Mesendoderm (in vitro differentiated cells): Measurements from ENCODE around the gene SEC62.

Experiments used
- DNase-seq: peaks from one replicate; pipeline ENCODE4 v3.0.0; 2013
- H2AK5ac ChIP-seq: 2 replicates; pipeline ENCODE4 v1.6.1; 2013; ENCODE audit warnings: low read length, inconsistent platforms
- H2BK120ac ChIP-seq: 2 replicates; pipeline ENCODE4 v1.6.1; 2013; ENCODE audit warnings: low read depth, mild to moderate bottlenecking, low read length, moderate library complexity, mixed read lengths
- H2BK15ac ChIP-seq: replicated peaks from 2 replicates; pipeline ENCODE4 v1.6.1; 2013; ENCODE audit warnings: low read depth, mild to moderate bottlenecking, moderate library complexity
- H2BK5ac ChIP-seq: 2 replicates; pipeline ENCODE4 v1.6.1; 2013; ENCODE audit warnings: low read length, inconsistent platforms
- H3K18ac ChIP-seq: 2 replicates; pipeline ENCODE4 v1.6.1; 2013; ENCODE audit warnings: mild to moderate bottlenecking, low read length, mixed read lengths
- H3K23ac ChIP-seq: one replicate; pipeline ENCODE4 v1.6.1; 2013; ENCODE audit warnings: low read length
- H3K27ac ChIP-seq: 2 replicates; pipeline ENCODE4 v1.5.1; 2013; ENCODE audit warnings: low read depth, mild to moderate bottlenecking, inconsistent platforms, low read length, moderate library complexity
- H3K27me3 ChIP-seq: 2 replicates; pipeline ENCODE4 v1.6.1; 2013; ENCODE audit warnings: low read length, control low read depth, mild to moderate bottlenecking, inconsistent platforms; ENCODE audit not compliant: insufficient read depth, poor library complexity
- H3K36me3 ChIP-seq: 2 replicates; pipeline ENCODE4 v1.6.1; 2013; ENCODE audit warnings: low read length, inconsistent platforms; ENCODE audit not compliant: control insufficient read depth, insufficient read depth
- H3K4ac ChIP-seq: one replicate; pipeline ENCODE4 v1.6.1; 2013; ENCODE audit warnings: low read depth, mild to moderate bottlenecking, low read length, moderate library complexity
- H3K4me1 ChIP-seq: 2 replicates; pipeline ENCODE4 v1.6.1; 2013; ENCODE audit warnings: low read depth, low read length, inconsistent platforms; ENCODE audit not compliant: control insufficient read depth
- H3K4me2 ChIP-seq: 2 replicates; pipeline ENCODE4 v1.6.1; 2013; ENCODE audit warnings: low read length
- H3K4me3 ChIP-seq: 2 replicates; pipeline ENCODE4 v1.5.1; 2013; ENCODE audit warnings: mild to moderate bottlenecking, low read length
- H3K56ac ChIP-seq: one replicate; pipeline ENCODE4 v1.6.1; 2013; ENCODE audit warnings: low read length
- H3K79me1 ChIP-seq: 2 replicates; pipeline ENCODE4 v1.6.1; 2013; ENCODE audit warnings: low read length, inconsistent platforms
- H3K79me2 ChIP-seq: 2 replicates; pipeline ENCODE4 v1.6.1; 2013; ENCODE audit warnings: mild to moderate bottlenecking, low read length; ENCODE audit not compliant: control insufficient read depth, insufficient read depth
- H3K9ac ChIP-seq: 2 replicates; pipeline ENCODE4 v1.6.1; 2013; ENCODE audit warnings: low read length, inconsistent platforms
- H4K5ac ChIP-seq: one replicate; pipeline ENCODE4 v1.6.1; 2013; ENCODE audit warnings: low read length
- H4K8ac ChIP-seq: one replicate; pipeline ENCODE4 v1.6.1; 2013; ENCODE audit warnings: low read depth, mild to moderate bottlenecking, control low read depth, low read length, moderate library complexity
- WGBS: extraction: QIAGEN DNeasy Blood & Tissue Kit; methylation state at CpG from one replicate; pipeline ENCODE4 v1.1.7; 2013; ENCODE audit warnings: low lambda C conversion rate, missing lambda C conversion rate; ENCODE audit not compliant: insufficient coverage; ENCODE audit errors: extremely low coverage; 5-methylcytosine and 5-hydroxymethylcytosine counted together

The SEC62 gene

DNA sequence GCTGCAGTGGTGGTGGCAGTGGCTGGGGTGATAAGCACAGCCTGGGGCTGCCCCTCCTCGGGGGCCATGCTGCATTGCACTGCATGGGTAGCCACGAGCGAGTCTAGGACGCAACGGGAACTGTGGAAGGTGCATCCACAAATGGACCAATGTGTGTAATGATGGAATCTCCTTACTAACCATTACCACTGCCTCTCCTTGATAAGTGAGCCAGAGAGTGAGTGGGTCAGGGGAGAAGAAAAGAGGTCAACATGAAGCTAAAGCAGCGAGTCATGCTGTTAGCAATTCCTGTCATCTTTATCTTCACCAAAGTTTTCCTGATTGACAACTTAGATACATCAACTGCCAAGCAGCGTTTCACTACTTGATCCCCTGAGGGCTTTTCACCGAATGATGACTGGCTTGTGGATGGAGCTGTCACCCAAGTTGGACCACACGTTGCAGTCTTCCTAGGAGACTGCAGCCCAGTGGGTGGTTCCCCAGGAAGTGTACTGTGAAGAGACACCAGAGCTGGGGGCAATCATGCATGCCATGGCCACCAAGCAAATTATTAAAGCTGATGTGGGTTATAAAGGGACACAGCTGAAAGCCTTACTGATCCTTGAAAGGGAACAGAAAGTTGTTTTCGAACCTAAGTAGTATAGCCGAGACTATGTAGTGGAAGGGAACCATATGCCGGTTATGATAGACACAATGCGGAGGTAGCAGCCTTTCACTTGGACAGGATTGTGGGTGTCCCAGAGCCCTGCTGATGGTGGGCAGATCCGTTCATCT, 34.7 kb upstream of the SEC62 start:
- Histone ChIP-seq H2BK120ac (no peak overlapping the region), H2BK5ac (no peak overlapping the region), H3K27ac (no peak overlapping the region), H4K5ac (no peak overlapping the region), H3K56ac (peak overlapping the region; percentile 19), H3K23ac (no peak overlapping the region), H3K79me2 (no peaks in the 10 kb centered on the region), H4K8ac (no peak overlapping the region), H3K18ac (no peak overlapping the region), H3K4me2 (no peak overlapping the region), H3K9ac (no peak overlapping the region), H3K4me3 (no peak overlapping the region), H3K4ac (no peak overlapping the region), H3K36me3 (no peaks in the 10 kb centered on the region), H3K27me3 (no peaks in the 10 kb centered on the region), H2AK5ac (no peak overlapping the region), H3K79me1 (no peaks in the 10 kb centered on the region), H2BK15ac (no peak overlapping the region), H3K4me1 (no peaks in the 10 kb centered on the region)
- WGBS = no CpG with 5 or more reads among the region's 14 CpGs
- no peak for DNase-seq

DNA sequence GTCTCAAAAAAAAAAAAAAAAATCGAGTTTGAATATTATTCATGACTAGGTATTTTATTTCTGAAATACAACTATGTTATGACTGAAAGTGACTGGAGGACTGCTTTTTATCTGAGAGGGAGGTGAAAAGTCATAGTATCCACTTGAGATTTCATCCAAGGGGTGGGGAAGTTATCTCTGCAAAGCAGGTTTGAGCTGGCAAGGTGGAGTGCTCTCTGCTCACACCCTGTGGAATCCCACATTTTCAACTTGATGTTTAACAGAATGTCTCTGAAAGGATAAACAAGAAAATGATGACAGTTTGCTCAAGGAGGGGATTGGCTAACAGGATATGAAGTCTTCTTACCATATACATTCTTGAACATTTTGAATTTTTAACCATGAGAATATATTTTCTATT, 27.3 kb upstream of the SEC62 start:
- H3K18ac ChIP-seq = no peak overlapping the region
- DNase-seq = no peak
- H3K4me1 ChIP-seq = no peaks in the 10 kb centered on the region
- no peaks in the 10 kb centered on the region for H3K36me3 ChIP-seq
- H2BK120ac ChIP-seq = no peak overlapping the region
- no peak overlapping the region for H3K9ac ChIP-seq
- no peak overlapping the region for H3K4ac ChIP-seq
- H3K4me3 ChIP-seq = no peak overlapping the region
- no peaks in the 10 kb centered on the region for H3K27me3 ChIP-seq
- H2BK5ac ChIP-seq = no peak overlapping the region
- no peak overlapping the region for H4K5ac ChIP-seq
- no peaks in the 10 kb centered on the region for H3K79me1 ChIP-seq
- no peaks in the 10 kb centered on the region for H3K79me2 ChIP-seq
- WGBS = no CpG with 5 or more reads among the region's 1 CpG
- no peak overlapping the region for H3K56ac ChIP-seq
- H4K8ac ChIP-seq = no peak overlapping the region
- no peak overlapping the region for H2BK15ac ChIP-seq
- H3K23ac ChIP-seq = no peak overlapping the region
- no peak overlapping the region for H3K4me2 ChIP-seq
- no peak overlapping the region for H2AK5ac ChIP-seq
- H3K27ac ChIP-seq = no peak overlapping the region

DNA sequence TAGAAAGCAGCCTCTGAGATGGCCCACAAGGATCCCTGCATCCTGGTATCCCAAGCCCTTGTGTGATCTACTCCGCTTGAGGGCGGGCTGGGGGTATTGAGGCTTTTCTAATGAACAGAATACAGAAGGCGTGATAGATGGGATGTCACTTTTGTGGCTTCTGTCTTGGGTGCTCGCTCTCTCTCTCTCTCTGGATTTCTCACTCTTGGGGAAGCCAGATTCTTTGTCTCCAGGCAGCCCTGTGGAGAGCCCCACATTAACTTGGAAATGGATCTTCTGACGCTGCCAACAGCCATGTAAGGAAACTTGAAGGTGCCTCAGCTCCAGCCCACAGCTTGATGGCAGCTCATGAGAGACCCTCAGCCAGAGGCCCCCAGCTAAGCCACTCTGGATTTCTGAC, 26.9 kb upstream of the SEC62 start:
- Histone ChIP-seq H3K27ac (no peak overlapping the region), H3K36me3 (no peaks in the 10 kb centered on the region), H2BK15ac (no peak overlapping the region), H3K23ac (no peak overlapping the region), H2AK5ac (no peak overlapping the region), H3K9ac (no peak overlapping the region), H2BK120ac (no peak overlapping the region), H3K4me3 (no peak overlapping the region), H3K4ac (no peak overlapping the region), H3K18ac (no peak overlapping the region), H3K4me2 (no peak overlapping the region), H3K4me1 (no peaks in the 10 kb centered on the region), H2BK5ac (no peak overlapping the region), H3K79me1 (no peaks in the 10 kb centered on the region), H3K79me2 (no peaks in the 10 kb centered on the region), H3K27me3 (no peaks in the 10 kb centered on the region), H4K5ac (no peak overlapping the region), H3K56ac (no peak overlapping the region), H4K8ac (no peak overlapping the region)
- no peak for DNase-seq
- WGBS = no CpG with 5 or more reads among the region's 5 CpGs

DNA sequence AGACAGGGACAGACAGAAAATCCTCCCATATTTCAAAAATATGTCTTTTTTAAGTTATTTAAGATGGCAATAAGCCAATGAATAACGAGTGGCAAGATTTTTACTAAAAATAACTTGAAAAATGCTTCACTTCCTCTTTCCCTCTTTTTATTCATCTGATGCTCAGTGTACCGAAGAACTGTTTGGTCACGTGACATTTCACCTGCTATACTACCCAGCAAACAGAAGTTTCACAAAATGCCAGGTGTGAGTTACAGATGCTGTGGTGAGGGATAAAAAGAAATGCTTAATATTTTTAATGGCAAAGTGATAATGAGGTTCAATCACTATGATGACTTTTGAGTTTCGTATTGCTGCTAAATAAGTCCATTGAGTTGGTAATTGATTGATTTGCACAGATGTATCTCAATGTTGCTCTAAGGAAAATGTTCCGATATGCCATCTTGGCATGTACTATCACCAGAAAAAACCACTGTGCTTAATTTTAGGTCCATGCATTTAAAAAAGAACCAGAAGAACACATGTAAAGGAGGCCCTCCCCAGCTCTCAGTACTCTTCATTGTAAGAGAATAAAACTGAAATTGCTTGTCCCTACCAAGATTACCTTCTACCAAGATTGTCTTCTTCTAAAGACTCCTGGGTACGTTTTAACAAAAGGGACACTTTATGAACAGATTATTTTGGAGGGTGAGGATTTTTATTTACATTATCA, 26.0 kb upstream of the SEC62 start:
- no CpG with 5 or more reads among the region's 6 CpGs for WGBS
- H3K9ac ChIP-seq = no peak overlapping the region
- no peak overlapping the region for H3K27ac ChIP-seq
- H3K56ac ChIP-seq = no peak overlapping the region
- H3K27me3 ChIP-seq = no peaks in the 10 kb centered on the region
- no peak overlapping the region for H2BK15ac ChIP-seq
- DNase-seq = no peak
- no peak overlapping the region for H4K8ac ChIP-seq
- H3K18ac ChIP-seq = no peak overlapping the region
- no peak overlapping the region for H2BK5ac ChIP-seq
- no peak overlapping the region for H3K4ac ChIP-seq
- no peak overlapping the region for H3K4me3 ChIP-seq
- H4K5ac ChIP-seq = no peak overlapping the region
- H3K79me2 ChIP-seq = no peaks in the 10 kb centered on the region
- H3K36me3 ChIP-seq = no peaks in the 10 kb centered on the region
- no peaks in the 10 kb centered on the region for H3K79me1 ChIP-seq
- no peak overlapping the region for H3K23ac ChIP-seq
- H3K4me2 ChIP-seq = no peak overlapping the region
- no peak overlapping the region for H2AK5ac ChIP-seq
- no peak overlapping the region for H2BK120ac ChIP-seq
- H3K4me1 ChIP-seq = no peaks in the 10 kb centered on the region

DNA sequence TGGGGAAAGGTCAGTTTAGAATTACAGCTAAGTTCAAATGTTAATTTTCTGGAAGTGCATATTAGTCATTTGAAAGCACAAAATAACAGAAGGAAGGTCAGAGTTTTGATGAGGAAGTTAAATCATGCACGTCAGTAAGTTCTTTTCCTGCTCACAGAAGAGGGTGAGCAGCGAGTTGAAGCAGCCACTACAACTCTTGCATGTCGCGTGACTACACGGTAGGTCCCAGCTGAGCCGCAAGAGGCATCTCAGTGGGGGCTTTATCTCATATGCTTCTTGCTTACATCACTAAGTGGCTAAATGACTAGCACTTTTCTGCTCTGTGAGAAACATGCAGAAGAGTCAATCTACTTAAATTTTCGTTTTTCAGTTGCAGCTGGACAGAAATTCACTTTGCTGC, 21.3 kb upstream of the SEC62 start:
- H2BK15ac ChIP-seq = no peak overlapping the region
- no peak overlapping the region for H4K8ac ChIP-seq
- WGBS = no CpG with 5 or more reads among the region's 7 CpGs
- H3K18ac ChIP-seq = no peak overlapping the region
- no peak overlapping the region for H2BK120ac ChIP-seq
- no peaks in the 10 kb centered on the region for H3K4me1 ChIP-seq
- no peak overlapping the region for H3K27ac ChIP-seq
- no peak overlapping the region for H3K56ac ChIP-seq
- H3K9ac ChIP-seq = no peak overlapping the region
- H3K4ac ChIP-seq = no peak overlapping the region
- H3K79me1 ChIP-seq = no peaks in the 10 kb centered on the region
- no peak overlapping the region for H3K4me2 ChIP-seq
- no peaks in the 10 kb centered on the region for H3K79me2 ChIP-seq
- H2BK5ac ChIP-seq = no peak overlapping the region
- no peaks in the 10 kb centered on the region for H3K27me3 ChIP-seq
- no peak overlapping the region for H4K5ac ChIP-seq
- no peak overlapping the region for H3K23ac ChIP-seq
- no peaks in the 10 kb centered on the region for H3K36me3 ChIP-seq
- DNase-seq = no peak
- no peak overlapping the region for H3K4me3 ChIP-seq
- no peak overlapping the region for H2AK5ac ChIP-seq
